ENCODE measurements around the gene CACNG1.
"Not testable (repeated sequence)": the region's sequence is repeated elsewhere in the genome, so short reads cannot be mapped to it uniquely, and the experiment has no call there.

The CACNG1 gene

DNA sequence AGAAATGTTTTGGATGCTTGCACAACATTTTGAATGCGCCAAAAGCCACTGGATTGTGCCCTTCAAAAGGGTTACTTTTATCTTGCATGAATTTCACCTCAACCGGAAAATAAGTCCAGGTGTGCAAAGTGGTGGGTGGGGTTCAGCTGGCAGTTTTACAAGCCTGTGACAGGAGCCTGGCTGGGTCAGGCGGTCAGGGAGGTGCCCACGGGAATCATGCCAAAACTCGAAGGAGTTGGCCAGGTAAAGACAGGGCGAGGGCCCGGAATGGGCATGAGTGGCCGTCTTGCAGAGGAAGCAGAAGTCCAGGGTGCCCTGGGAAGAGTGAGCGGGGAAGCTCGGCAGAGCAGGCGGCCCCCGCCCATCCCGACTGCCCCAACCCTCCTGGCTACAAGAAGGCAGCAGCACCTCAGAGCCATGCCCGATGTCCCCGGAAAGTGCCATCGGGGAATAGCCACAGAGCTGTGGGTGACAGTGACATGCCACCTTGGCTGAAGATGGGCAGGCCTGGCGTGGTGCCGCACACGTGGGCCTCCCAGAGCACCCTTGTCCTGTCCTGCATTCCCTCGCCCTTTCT is 19.1 kb upstream of the CACNG1 start:
- DNase-seq (ENCODE audit: low spot score) = no peak

DNA sequence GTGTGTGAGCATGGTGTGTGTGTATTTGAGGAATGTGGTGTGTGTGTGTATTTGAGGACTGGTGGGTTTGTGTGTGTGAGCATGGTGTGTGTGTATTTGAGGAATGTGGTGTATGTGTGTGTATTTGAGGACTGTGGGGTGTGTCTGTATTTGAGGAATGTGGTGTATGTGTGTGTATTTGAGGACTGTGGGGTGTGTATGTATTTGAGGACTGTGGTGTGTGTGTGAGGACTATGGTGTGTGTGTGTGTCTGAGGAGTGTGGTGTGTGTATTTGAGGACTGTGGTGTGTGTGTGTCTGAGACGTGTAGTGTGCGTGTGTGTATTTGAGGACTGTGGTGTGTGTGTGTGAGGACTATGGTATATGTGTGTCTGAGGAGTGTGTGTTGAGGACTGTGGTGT is 18.0 kb upstream of the CACNG1 start:
- no peak for DNase-seq (ENCODE audit: low spot score)

GRCh38 chr17:67027031-67027628 is 17.2 kb upstream of the CACNG1 start:
- no peak for DNase-seq (ENCODE audit: low spot score)

DNA sequence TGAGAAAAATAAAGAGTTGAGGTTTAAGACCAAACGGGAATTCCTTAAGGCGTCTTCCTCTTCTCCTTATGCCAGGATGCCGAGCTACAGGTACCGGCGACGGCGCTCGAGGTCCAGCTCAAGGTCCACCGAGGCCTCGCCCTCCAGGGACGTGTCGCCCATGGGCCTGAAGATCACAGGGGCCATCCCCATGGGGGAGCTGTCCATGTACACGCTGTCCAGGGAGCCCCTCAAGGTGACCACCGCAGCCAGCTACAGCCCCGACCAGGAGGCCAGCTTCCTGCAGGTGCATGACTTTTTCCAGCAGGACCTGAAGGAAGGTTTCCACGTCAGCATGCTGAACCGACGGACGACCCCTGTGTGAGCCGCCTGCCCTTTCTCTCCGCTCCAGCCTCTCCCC is 13.7 kb upstream of the CACNG1 start:
- DNase-seq (ENCODE audit: low spot score) = no peak

GRCh38 chr17:67032382-67032781 is 12.0 kb upstream of the CACNG1 start:
- no peak for DNase-seq (ENCODE audit: low spot score)

- no peak for DNase-seq (ENCODE audit: low spot score)
Observed at GRCh38 chr17:67032985-67033384, 11.4 kb upstream of the CACNG1 start.

- no peak for DNase-seq (ENCODE audit: low spot score)
Observed at GRCh38 chr17:67033613-67034012, 10.7 kb upstream of the CACNG1 start.

DNA sequence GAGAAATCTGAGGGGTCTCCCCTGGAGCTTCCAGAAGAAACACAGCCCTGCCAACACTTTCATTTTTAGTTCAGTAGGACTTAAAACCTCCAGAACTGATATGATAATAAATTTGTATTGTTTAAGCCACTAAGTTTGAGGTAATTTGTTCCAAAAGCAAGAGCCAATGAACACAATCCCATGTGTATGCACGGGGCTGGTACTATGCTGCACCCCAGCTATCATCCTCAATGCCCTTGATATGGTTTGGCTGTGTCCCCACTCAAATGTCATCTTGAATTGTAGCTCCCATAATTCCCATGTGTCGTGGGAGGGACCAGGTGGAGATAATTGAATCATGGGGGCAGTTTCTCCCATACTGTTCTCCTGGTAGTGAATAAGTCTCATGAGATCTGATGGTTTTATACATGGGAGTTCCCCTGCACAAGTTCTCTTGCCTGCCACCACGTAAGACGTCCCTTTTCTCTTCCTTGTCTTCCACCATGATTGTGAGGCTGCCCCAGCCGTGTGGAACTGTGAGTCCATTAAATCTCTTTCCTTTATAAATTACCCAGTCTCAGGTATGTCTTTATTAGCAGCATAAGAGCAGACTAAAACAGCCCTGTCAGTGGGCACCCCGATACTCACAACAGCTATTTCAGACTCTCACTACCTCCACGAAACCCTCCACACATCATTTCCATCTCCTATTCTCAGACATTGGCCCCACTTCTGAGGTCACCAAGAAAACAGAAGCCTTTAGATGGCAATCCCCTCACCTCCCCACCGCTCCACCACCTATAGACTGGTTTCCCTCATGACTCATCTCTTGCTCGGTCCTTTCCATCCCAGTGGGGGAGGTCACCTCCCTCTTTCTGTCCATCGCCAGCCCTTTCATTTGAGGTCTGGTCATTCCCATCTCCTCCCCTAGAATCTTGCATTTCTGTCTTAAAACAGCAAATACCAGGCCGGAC is 8.9 kb upstream of the CACNG1 start:
- no peak for DNase-seq (ENCODE audit: low spot score)

DNA sequence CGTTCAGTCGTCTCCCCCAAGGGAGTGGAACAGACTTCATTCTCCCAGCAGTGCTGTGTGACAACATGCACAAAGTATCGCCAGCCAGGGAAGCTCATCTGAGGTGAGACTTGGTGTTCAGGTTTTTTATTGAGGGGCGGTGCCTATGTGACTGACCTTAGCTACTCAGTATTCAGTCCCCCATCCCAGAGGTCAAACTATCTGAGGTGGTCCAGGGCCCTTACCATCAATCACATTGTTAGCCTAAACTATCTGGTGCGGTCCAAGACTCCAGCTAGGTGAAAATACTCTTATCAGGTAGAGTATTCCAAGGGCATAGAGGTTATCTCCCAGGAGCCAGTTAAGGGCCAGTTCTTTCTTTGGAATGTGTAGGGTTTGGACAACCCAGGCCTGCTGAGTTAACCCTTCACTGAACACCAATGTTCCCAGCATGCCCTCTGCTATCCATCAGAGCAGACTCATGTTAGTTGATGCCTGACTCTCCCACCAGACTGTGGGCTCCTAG is 5.4 kb upstream of the CACNG1 start:
- DNase-seq (ENCODE audit: low spot score) = no peak

DNA sequence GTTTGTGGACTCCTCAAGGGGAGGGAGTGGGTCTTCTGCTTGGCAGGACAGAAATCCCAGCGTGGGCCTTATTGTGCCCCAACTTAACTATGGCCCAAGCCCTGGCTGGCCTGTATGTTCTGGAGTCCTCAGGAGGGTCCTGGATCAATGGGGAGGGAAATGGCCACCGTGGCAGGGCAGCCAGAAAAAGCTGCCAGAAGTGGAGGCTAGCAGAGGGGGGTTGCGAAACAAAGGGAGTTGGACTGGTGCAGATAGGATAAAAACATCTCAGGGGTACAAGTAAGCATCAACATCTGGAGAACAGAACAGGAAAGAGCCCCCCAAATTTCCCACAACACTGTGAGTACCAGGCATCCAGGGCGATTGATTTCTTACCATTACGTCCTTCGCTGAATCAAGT is 3.7 kb upstream of the CACNG1 start:
- no peak for DNase-seq (ENCODE audit: low spot score)

GRCh38 chr17:67041119-67041518 is 3.2 kb upstream of the CACNG1 start:
- DNase-seq (ENCODE audit: low spot score) = not testable (repeated sequence)

DNA sequence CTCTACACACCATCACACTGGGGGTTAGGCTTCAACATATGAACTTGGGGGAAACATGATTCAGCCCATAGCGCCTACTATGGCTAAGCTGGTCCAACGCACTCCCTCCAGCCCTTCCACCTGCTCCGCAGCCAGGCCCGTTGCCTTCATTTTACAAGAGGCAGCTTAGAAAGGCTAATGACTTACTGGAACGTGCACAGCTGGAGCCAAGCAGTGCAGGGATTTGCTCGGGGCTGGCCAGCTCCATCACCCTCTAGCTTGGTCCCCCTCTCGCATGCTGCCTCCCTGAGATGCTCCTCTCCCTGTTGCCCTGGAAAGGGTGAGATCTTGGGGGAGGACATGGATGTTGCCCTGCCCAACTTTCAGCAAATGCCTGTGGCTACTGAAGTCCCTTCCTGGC is 2.8 kb upstream of the CACNG1 start:
- DNase-seq (ENCODE audit: low spot score) = no peak

DNA sequence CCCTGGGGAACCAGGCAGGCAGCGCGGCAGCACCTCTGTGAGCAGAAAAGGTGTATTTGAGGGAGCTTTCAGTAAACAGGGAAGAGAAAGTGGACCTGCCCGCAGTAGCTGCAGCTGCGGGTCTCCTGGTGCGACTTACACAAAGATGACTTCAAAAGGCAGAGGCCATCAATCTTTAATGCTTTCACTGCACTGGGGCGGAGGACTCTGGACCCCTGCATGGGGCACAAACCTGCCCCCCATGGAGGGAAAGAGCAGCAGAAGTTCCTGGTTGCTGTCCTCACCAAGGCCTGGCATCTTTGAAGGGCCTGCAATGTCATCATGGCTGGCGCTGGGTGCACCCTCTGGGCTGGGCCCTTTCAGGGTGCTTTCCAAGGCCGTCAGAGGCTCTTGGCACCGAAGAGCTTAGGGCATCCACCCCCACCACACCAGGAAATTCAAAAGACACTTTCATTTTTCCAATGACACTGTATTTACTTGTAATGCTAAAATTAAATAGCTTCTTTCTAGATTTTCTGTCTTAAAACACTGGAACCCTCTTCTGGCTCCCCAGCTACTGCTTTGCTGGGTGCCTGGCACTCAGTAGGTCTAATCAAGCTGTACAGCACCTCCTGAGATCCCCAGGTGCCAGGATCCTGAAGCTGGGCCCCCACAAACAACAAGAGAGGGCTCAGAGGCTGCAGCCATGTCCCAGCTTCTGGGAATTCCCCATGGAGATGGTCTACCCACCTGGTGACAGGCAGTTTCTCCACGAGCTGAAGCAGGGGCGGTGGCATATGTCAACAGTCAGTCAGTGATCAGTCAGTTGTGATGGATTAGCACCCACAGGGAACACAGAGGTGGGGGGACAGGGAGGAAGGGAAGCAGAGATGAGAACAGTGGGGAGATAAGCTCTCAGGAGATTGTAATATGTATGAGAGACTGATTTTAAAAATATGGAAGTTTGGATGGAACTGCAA is 2.1 kb upstream of the CACNG1 start:
- DNase-seq (ENCODE audit: low spot score) = no peak

- DNase-seq (ENCODE audit: low spot score) = no peak
Observed at GRCh38 chr17:67043283-67043682, 1.1 kb upstream of the CACNG1 start.

GRCh38 chr17:67044940-67045339 is 586 bp downstream of the CACNG1 start:
- DNase-seq (ENCODE audit: low spot score) = no peak

- DNase-seq (ENCODE audit: low spot score) = no peak
Observed at GRCh38 chr17:67046398-67046797, 2.0 kb downstream of the CACNG1 start.

- no peak for DNase-seq (ENCODE audit: low spot score)
Observed at GRCh38 chr17:67047382-67047781, 3.0 kb downstream of the CACNG1 start.

DNA sequence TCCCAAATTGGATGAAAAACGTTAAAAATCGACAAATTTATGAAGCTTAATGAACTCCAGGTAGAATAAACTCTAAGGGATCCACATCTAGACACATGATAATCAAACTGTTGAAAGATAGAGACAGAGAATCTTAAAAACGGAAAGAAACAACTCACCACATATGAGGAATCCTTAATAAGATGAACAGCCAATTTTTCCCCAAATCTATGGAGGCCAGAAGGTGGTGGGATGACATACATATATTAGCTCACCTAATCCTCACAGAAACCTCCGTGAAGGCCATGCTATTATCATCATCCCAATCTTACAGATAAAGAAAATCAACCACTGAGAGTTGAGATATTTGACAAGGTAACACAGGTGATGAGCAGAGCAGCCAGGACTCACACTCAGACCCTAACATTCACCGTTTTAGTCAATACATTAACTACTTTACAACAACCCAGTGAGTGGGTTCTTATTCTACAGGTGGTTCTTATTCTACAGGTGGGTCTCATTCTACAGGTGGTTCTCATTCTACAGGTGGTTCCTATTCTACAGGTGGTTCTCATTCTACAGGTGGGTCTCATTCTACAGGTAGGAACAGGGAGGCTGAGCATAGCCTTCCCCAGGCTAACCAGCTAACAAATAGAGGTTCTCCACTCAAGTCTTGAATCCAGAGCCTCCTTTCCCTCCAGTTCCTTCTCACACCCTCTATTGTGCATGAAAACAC is 4.8 kb downstream of the CACNG1 start:
- DNase-seq (ENCODE audit: low spot score) = no peak

DNA sequence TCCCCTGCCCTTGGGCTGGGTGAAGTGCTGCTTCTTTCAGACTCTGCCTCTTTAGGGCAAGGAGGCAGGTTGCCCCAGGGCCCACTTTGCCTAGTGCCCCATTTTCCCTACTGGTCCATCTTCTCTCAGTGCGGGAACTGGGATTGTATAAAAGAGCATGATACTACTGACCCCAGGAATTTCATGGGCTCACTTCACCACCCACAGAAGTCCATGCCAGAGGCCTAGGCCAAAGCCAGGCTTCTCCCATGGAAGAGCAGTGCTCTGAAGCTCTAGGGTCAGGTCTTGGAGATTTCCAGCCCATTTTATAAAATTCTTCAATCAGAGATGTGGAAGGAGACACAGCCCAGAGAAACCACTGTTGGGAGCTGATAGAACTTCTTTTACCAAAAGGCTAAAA is 5.7 kb downstream of the CACNG1 start:
- DNase-seq (ENCODE audit: low spot score) = no peak

- no peak for DNase-seq (ENCODE audit: low spot score)
Observed at GRCh38 chr17:67050471-67051154, 6.3 kb downstream of the CACNG1 start.

GRCh38 chr17:67051155-67051538 is 6.8 kb downstream of the CACNG1 start:
- DNase-seq (ENCODE audit: low spot score) = no peak
